A549 (cell line): ENCODE measurements around the gene ADGRG3.

Experiments used
- CBX2 ChIP-seq: fragments of 200-600 bp; sonication (generic); IDR thresholded peaks from 2 replicates; pipeline ENCODE4 v1.6.1; 2016; ENCODE audit warnings: low read depth, mild to moderate bottlenecking, borderline replicate concordance
- CHD2 ChIP-seq: fragments of 150-350 bp; IDR thresholded peaks from 2 replicates; pipeline ENCODE4 v1.6.1; 2014; ENCODE audit warnings: low read length; ENCODE audit not compliant: partially characterized antibody
- EP300 ChIP-seq, 2 experiments: fragments of >200 bp; sonication (Bioruptor Twin); formaldehyde crosslinking; IDR thresholded peaks; 2 replicates in 1 of 2; 3 replicates in 1 of 2; pipeline ENCODE4 v1.6.1; 2016 to 2017
- TF ChIP-seq, protein P1 (sequence below): fragments of 450-650 bp; IDR thresholded peaks from 2 replicates; pipeline ENCODE4 v1.6.1; 2014; ENCODE audit warnings: antibody characterized with exemption
- TF ChIP-seq, protein P2 (sequence below): fragments of >200 bp; sonication (Bioruptor Twin); formaldehyde crosslinking; IDR thresholded peaks from 3 replicates; pipeline ENCODE4 v1.5.1; 2016

GRCh38 chr16:57703416-57704010, 35.4 kb downstream of the ADGRG3 start:
- TF ChIP-seq EP300 (IDR thresholded peaks at IDR 0.05) (no peak), CHD2 (no peak), CBX2 (no peak)
- TF ChIP-seq, protein P1, sequence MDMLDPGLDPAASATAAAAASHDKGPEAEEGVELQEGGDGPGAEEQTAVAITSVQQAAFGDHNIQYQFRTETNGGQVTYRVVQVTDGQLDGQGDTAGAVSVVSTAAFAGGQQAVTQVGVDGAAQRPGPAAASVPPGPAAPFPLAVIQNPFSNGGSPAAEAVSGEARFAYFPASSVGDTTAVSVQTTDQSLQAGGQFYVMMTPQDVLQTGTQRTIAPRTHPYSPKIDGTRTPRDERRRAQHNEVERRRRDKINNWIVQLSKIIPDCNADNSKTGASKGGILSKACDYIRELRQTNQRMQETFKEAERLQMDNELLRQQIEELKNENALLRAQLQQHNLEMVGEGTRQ, result no peak
- TF ChIP-seq, protein P2, sequence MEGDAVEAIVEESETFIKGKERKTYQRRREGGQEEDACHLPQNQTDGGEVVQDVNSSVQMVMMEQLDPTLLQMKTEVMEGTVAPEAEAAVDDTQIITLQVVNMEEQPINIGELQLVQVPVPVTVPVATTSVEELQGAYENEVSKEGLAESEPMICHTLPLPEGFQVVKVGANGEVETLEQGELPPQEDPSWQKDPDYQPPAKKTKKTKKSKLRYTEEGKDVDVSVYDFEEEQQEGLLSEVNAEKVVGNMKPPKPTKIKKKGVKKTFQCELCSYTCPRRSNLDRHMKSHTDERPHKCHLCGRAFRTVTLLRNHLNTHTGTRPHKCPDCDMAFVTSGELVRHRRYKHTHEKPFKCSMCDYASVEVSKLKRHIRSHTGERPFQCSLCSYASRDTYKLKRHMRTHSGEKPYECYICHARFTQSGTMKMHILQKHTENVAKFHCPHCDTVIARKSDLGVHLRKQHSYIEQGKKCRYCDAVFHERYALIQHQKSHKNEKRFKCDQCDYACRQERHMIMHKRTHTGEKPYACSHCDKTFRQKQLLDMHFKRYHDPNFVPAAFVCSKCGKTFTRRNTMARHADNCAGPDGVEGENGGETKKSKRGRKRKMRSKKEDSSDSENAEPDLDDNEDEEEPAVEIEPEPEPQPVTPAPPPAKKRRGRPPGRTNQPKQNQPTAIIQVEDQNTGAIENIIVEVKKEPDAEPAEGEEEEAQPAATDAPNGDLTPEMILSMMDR, result no peak
